ENCODE data around the gene UBE2J2. TPM values are rescaled to one million over a fixed set of nuclear protein-coding genes. Genes with fewer than 3 reads are reported as not detected.

The UBE2J2 gene
- polyA plus RNA-seq, 2 of the 4 experiments (the other 2 are of a cell fraction): 21.2 to 36.2 TPM

DNA sequence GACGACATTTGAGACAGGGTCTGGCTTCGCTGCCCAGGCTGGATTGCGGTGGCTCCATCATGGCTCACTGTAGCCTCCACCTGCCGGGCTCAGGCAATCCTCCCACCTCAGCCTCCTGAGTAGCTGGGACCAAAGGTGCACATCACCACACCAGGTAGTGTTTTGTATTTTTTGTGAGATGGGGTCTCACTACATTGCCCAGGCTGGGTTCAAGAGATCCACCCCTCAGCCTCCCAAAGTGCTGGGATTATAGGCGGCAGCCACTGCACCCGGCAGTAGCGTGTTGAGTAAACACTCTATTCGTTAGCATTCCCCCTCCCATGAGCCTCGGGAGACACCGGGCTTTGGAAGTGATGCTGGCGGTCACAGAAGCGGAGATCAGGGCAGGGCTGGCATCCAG, 20.3 kb downstream of the UBE2J2 start:
- FAIRE-seq (no peak), ATAC-seq (no peak), DNase-seq (ENCODE audit: low read depth in 1 of 2, low spot score in 1 of 2) (no peak)
- H3K4me1 ChIP-seq: no peaks in the 10 kb centered on the region
- H3K27ac ChIP-seq: no peak overlapping the region
- no peak for TF ChIP-seq RAD21 (conservative IDR thresholded peaks at IDR 0.05 in 1 of 2, IDR thresholded peaks at IDR 0.05 in 1 of 2)
- TF ChIP-seq, protein P1, sequence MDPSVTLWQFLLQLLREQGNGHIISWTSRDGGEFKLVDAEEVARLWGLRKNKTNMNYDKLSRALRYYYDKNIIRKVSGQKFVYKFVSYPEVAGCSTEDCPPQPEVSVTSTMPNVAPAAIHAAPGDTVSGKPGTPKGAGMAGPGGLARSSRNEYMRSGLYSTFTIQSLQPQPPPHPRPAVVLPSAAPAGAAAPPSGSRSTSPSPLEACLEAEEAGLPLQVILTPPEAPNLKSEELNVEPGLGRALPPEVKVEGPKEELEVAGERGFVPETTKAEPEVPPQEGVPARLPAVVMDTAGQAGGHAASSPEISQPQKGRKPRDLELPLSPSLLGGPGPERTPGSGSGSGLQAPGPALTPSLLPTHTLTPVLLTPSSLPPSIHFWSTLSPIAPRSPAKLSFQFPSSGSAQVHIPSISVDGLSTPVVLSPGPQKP (IDR thresholded peaks at IDR 0.05; ENCODE audit: low read depth, low read length): no peak
- TF ChIP-seq, protein P2, sequence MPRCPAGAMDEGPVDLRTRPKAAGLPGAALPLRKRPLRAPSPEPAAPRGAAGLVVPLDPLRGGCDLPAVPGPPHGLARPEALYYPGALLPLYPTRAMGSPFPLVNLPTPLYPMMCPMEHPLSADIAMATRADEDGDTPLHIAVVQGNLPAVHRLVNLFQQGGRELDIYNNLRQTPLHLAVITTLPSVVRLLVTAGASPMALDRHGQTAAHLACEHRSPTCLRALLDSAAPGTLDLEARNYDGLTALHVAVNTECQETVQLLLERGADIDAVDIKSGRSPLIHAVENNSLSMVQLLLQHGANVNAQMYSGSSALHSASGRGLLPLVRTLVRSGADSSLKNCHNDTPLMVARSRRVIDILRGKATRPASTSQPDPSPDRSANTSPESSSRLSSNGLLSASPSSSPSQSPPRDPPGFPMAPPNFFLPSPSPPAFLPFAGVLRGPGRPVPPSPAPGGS (IDR thresholded peaks at IDR 0.05): no peak
- TF ChIP-seq, protein P3, sequence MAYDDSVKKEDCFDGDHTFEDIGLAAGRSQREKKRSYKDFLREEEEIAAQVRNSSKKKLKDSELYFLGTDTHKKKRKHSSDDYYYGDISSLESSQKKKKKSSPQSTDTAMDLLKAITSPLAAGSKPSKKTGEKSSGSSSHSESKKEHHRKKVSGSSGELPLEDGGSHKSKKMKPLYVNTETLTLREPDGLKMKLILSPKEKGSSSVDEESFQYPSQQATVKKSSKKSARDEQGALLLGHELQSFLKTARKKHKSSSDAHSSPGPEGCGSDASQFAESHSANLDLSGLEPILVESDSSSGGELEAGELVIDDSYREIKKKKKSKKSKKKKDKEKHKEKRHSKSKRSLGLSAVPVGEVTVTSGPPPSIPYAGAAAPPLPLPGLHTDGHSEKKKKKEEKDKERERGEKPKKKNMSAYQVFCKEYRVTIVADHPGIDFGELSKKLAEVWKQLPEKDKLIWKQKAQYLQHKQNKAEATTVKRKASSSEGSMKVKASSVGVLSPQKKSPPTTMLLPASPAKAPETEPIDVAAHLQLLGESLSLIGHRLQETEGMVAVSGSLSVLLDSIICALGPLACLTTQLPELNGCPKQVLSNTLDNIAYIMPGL (CRISPR knock-in tag; IDR thresholded peaks at IDR 0.05; ENCODE audit: borderline replicate concordance): no peak
- no peak for TF ChIP-seq MAFK (IDR thresholded peaks at IDR 0.05; ENCODE audit: partially characterized antibody)
- no peak for TF ChIP-seq RFX5 (IDR thresholded peaks at IDR 0.05)
- no peak for TF ChIP-seq MAX (IDR thresholded peaks at IDR 0.05)
- CTCF ChIA-PET: no interaction called here
- 96% methylated on average over 9 of the region's 12 CpGs for WGBS (ENCODE audit: missing lambda C conversion rate)
- POLR2A ChIA-PET: no interaction called here
- no peak overlapping the region for H3K4me3 ChIP-seq
- H3K4me2 ChIP-seq: no peak overlapping the region
- no peaks in the 10 kb centered on the region for H3K9me3 ChIP-seq

DNA sequence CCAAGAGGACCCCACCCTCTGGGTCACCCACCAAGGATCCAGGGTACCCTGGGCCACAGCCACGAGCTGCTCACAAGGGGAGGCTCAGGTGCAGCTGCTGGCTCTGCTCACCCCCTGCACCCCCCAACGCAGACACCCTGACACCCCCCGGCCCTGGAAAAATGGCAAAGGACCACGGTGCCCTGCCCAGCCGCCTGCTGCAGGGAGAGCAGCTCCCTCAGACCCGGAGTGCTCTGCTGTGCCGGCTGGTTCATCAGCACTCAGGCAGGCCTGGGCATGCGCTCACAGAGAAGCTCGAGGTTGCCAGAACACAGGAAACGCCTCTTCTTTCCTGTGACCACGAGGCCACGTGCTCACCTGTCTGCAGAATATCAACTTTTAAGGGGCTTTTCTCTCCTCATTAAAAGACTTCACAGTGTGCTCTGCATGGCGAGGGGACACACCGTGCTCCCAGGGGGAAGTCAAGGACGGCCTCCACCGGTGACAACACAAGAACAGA, 22.8 kb downstream of the UBE2J2 start:
- no peak overlapping the region for H3K4me3 ChIP-seq
- no peak for DNase-seq (ENCODE audit: low read depth in 1 of 2, low spot score in 1 of 2)
- ChIA-PET CTCF (interaction anchor here (0.6 to 3.7 kb wide), 7 partner anchors 10 to 309 kb away, joined by 3 to 34 read pairs (median 3); no protein-coding TSS in a partner anchor), POLR2A (no interaction called here)
- no peak overlapping the region for H3K4me2 ChIP-seq
- peak in 1 of 2 experiments; percentile 22; a peak in 2 of 6 replicates for ATAC-seq
- no peaks in the 10 kb centered on the region for H3K9me3 ChIP-seq
- 99% methylated on average over 10 of the region's 16 CpGs for WGBS (ENCODE audit: missing lambda C conversion rate)
- TF ChIP-seq ATOH8 (CRISPR knock-in tag; IDR thresholded peaks at IDR 0.05; ENCODE audit: low read depth) (no peak), MAFK (IDR thresholded peaks at IDR 0.05; ENCODE audit: partially characterized antibody) (no peak), CEBPB (IDR thresholded peaks at IDR 0.05) (no peak), USF2 (IDR thresholded peaks at IDR 0.05) (no peak), GATA3 (IDR thresholded peaks at IDR 0.05; ENCODE audit: borderline replicate concordance) (no peak), ESRRA (IDR thresholded peaks at IDR 0.05; ENCODE audit: borderline replicate concordance, low read length) (no peak), PHF8 (IDR thresholded peaks at IDR 0.05; ENCODE audit: borderline replicate concordance, low read depth) (no peak), CBX2 (IDR thresholded peaks at IDR 0.05; ENCODE audit: borderline replicate concordance, low read depth) (no peak), ZC3H11A (IDR thresholded peaks at IDR 0.05) (no peak), SMC3 (IDR thresholded peaks at IDR 0.05) (no peak), EHMT2 (IDR thresholded peaks at IDR 0.05; ENCODE audit: low read depth) (no peak), HDAC2 (IDR thresholded peaks at IDR 0.05) (no peak), KDM5A (IDR thresholded peaks at IDR 0.05) (no peak)
- TF ChIP-seq, protein P4, sequence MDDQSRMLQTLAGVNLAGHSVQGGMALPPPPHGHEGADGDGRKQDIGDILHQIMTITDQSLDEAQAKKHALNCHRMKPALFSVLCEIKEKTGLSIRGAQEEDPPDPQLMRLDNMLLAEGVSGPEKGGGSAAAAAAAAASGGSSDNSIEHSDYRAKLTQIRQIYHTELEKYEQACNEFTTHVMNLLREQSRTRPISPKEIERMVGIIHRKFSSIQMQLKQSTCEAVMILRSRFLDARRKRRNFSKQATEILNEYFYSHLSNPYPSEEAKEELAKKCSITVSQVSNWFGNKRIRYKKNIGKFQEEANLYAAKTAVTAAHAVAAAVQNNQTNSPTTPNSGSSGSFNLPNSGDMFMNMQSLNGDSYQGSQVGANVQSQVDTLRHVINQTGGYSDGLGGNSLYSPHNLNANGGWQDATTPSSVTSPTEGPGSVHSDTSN (IDR thresholded peaks at IDR 0.05): no peak
- TF ChIP-seq, protein P1 (IDR thresholded peaks at IDR 0.05; ENCODE audit: low read depth, low read length): no peak
- H3K4me1 ChIP-seq: no peaks in the 10 kb centered on the region
- H3K27ac ChIP-seq: peak overlapping the region in 1 of 2 experiments; percentile 53; a peak in 2 of 6 replicates
- FAIRE-seq: no peak
